Activated naive CD8-positive, alpha-beta T cell treated with anti-CD3 and anti-CD28 coated beads, Interleukin-2, amount 50 U/mL, for 24 hours (primary cell): ENCODE data around the gene USP47.

Experiments
- ATAC-seq: fragments of 150-1000 bp; cut with Tn5 transposase; one replicate; pipeline ENCODE4 v1.10.0; 2021
- DNase-seq: peaks from one replicate; pipeline ENCODE4 v3.0.0; 2021
- H3K27ac Mint-ChIP-seq: one replicate; pipeline ENCODE4 v1.8.0; 2021; ENCODE audit warnings: mild to moderate bottlenecking, mixed read lengths
- H3K27me3 Mint-ChIP-seq: one replicate; pipeline ENCODE4 v1.8.0; 2021; ENCODE audit warnings: mixed read lengths
- H3K36me3 Mint-ChIP-seq: one replicate; pipeline ENCODE4 v1.8.0; 2021; ENCODE audit warnings: low read depth, mixed read lengths
- H3K4me1 Mint-ChIP-seq: one replicate; pipeline ENCODE4 v1.8.0; 2021; ENCODE audit warnings: mixed read lengths
- H3K4me3 Mint-ChIP-seq: one replicate; pipeline ENCODE4 v1.8.0; 2021; ENCODE audit warnings: mild to moderate bottlenecking, moderate library complexity, mixed read lengths
- H3K9me3 Mint-ChIP-seq: one replicate; pipeline ENCODE4 v1.8.0; 2021; ENCODE audit warnings: mixed read lengths

Gene USP47

GRCh38 chr11:11979488-11980117 lies 137.8 kb downstream of the USP47 start:
- no peaks in the 10 kb centered on the region for H3K9me3 Mint-ChIP-seq
- no peak overlapping the region for H3K27ac Mint-ChIP-seq
- DNase-seq (no peak), ATAC-seq (no peak)
- H3K36me3 Mint-ChIP-seq = no peaks in the 10 kb centered on the region
- peaks cover 3% of the 10 kb centered on the region for H3K27me3 Mint-ChIP-seq
- H3K4me1 Mint-ChIP-seq = peaks cover 5% of the 10 kb centered on the region
- no peak overlapping the region for H3K4me3 Mint-ChIP-seq

DNA sequence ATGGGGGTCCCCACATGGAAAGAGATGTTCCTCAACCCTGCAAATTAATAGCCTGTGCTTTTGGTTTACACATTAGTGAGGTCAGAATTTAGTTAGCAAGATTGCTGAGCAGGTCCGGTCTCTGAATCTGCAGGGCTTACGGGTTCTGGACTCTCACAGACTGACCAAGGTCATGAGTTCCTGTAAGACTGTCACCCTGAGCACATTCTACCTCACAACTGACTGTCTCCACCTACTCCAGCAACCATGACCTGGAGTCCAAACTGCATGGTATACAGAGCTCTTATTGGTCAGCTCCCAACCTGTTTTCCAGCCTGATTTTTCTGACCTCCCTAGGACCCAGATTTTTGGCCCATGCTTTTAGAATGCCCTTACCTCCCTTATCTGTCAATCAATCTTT lies 138.4 kb downstream of the USP47 start:
- Mint-ChIP-seq H3K27ac (no peak overlapping the region), H3K4me1 (no peaks in the 10 kb centered on the region), H3K36me3 (no peaks in the 10 kb centered on the region), H3K4me3 (no peak overlapping the region), H3K27me3 (peaks cover 3% of the 10 kb centered on the region), H3K9me3 (no peaks in the 10 kb centered on the region)
- DNase-seq (no peak), ATAC-seq (no peak)

DNA sequence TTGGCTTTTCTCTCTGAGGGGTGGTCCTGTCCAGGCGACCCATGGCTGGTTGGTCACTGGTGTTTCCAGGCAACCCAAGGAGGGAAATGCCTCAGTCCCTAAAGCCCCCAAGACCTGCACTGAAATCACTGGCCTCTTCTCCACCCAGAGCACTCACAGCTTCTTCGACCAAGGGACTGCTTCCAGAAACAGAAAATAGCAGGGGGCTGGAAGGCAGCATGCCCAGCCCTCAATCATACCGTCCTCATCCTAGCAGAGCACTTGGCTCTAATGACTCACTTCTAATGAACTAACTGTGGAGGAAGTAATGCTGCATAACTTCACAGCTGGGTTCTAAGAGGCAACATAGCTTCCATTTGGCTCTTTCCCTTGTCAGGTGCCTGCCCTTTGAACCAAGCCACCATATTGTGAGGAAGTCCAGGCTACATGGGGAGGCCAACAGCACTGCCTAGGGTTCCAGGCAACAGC lies 139.1 kb downstream of the USP47 start:
- Mint-ChIP-seq H3K27ac (no peak overlapping the region), H3K27me3 (peaks cover 3% of the 10 kb centered on the region), H3K36me3 (no peaks in the 10 kb centered on the region), H3K4me3 (no peak overlapping the region), H3K4me1 (no peaks in the 10 kb centered on the region), H3K9me3 (no peaks in the 10 kb centered on the region)
- DNase-seq (no peak), ATAC-seq (no peak)

GRCh38 chr11:11981364-11981763 lies 139.6 kb downstream of the USP47 start:
- Mint-ChIP-seq H3K4me3 (no peak overlapping the region), H3K9me3 (no peaks in the 10 kb centered on the region), H3K4me1 (no peaks in the 10 kb centered on the region), H3K27ac (no peak overlapping the region), H3K36me3 (no peaks in the 10 kb centered on the region), H3K27me3 (peaks cover 3% of the 10 kb centered on the region)
- no peak for DNase-seq
- no peak for ATAC-seq

- no peak for ATAC-seq
- no peak overlapping the region for H3K4me3 Mint-ChIP-seq
- peaks cover 2% of the 10 kb centered on the region for H3K9me3 Mint-ChIP-seq
- H3K27me3 Mint-ChIP-seq = peaks cover 3% of the 10 kb centered on the region
- no peaks in the 10 kb centered on the region for H3K4me1 Mint-ChIP-seq
- no peak overlapping the region for H3K27ac Mint-ChIP-seq
- no peaks in the 10 kb centered on the region for H3K36me3 Mint-ChIP-seq
- DNase-seq = no peak
These were observed 140.1 kb downstream of the USP47 start for GRCh38 chr11:11981840-11982239.

DNA sequence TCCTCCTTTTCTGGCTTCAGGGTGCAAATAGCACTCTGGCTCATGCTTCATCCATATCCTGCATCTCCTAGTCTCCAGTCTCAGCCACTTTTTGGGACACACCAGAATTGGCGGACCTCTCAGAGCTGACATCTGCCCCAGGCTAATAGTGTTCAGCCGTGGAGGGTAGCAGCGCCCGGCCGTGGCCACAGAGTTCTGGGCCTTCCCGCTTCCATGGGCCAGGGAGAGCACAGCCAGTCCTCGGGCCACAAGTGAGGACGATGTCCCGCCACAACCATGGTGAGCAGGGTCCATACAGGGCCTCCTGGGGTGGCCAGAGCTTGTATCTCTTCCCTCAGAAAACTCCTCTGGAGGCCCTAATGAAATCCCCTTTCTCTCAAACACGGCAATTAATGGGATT lies 140.7 kb downstream of the USP47 start:
- no peak for DNase-seq
- Mint-ChIP-seq H3K27me3 (peaks cover 3% of the 10 kb centered on the region), H3K4me1 (no peaks in the 10 kb centered on the region), H3K36me3 (no peaks in the 10 kb centered on the region), H3K4me3 (no peak overlapping the region), H3K27ac (no peak overlapping the region), H3K9me3 (peaks cover 4% of the 10 kb centered on the region)
- no peak for ATAC-seq

- DNase-seq (no peak), ATAC-seq (no peak)
- Mint-ChIP-seq H3K4me3 (no peak overlapping the region), H3K27me3 (peaks cover 3% of the 10 kb centered on the region), H3K9me3 (peaks cover 4% of the 10 kb centered on the region), H3K27ac (no peak overlapping the region), H3K36me3 (no peaks in the 10 kb centered on the region), H3K4me1 (no peaks in the 10 kb centered on the region)
These were observed 141.2 kb downstream of the USP47 start for GRCh38 chr11:11982975-11983374.

- Mint-ChIP-seq H3K36me3 (no peaks in the 10 kb centered on the region), H3K4me3 (no peak overlapping the region), H3K27me3 (peaks cover 3% of the 10 kb centered on the region), H3K27ac (no peak overlapping the region), H3K4me1 (no peaks in the 10 kb centered on the region), H3K9me3 (peaks cover 4% of the 10 kb centered on the region)
- ATAC-seq (no peak), DNase-seq (no peak)
These were observed 141.7 kb downstream of the USP47 start for GRCh38 chr11:11983427-11983826.

DNA sequence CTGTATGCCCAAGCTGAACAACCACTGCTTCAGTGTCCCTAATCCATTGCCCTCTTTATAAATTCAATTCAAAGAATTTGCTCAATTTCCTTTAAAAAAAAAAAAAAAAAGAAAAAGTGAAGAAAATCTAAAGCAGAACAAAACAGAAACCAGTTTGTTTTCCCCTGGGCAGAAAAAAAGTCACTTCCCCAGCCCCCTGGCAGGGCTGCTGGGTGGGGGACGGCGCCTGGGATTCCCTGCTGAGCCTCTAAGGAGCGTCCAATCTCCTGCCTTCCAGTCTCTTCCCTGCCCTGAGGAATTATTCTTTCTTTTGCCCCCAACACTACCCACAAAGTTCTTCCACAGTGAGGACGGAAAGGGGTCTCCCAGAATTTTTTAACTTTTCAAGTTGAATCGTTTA lies 142.8 kb downstream of the USP47 start:
- ATAC-seq = no peak
- Mint-ChIP-seq H3K4me1 (no peaks in the 10 kb centered on the region), H3K27me3 (peaks cover 3% of the 10 kb centered on the region), H3K4me3 (no peak overlapping the region), H3K36me3 (no peaks in the 10 kb centered on the region), H3K9me3 (peaks cover 4% of the 10 kb centered on the region), H3K27ac (no peak overlapping the region)
- no peak for DNase-seq

DNA sequence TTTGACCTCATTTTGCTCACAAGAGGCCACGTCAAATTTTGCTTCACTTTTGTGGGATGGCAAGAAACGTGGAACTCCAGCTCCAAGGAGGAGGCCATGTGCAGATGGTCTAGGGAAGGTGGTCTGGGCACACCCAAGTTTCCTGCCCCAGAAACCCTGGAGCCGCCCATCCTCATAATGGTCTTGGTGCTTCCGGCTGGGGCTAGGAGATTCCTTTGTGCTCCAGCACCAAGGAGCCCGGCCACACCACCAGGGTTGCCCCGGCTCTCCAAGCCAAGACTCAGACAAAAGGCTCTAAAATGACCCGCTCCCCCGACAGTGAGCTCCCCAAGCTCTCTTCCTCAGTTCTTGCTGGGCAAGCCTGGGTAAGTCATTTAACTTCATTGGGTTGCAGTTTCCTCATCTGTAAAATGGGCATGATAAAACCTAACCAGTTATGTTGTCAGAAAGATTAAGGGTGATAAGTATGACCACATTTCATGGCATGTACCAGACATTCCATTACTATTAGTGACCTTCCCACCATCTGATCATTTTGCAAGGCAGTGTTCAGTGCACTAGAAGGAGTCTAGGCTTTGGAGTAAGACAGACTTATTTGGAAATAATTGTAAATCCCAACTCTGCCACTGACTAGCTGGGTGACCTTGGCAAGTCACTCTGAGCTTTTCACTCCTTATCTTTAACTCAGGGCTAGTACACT lies 143.4 kb downstream of the USP47 start:
- Mint-ChIP-seq H3K4me1 (no peaks in the 10 kb centered on the region), H3K9me3 (peaks cover 4% of the 10 kb centered on the region), H3K4me3 (no peak overlapping the region), H3K27ac (no peak overlapping the region), H3K27me3 (peaks cover 3% of the 10 kb centered on the region), H3K36me3 (no peaks in the 10 kb centered on the region)
- no peak for ATAC-seq
- no peak for DNase-seq

- Mint-ChIP-seq H3K4me3 (no peak overlapping the region), H3K27me3 (no peaks in the 10 kb centered on the region), H3K27ac (no peak overlapping the region), H3K9me3 (peaks cover 4% of the 10 kb centered on the region), H3K36me3 (no peaks in the 10 kb centered on the region), H3K4me1 (no peaks in the 10 kb centered on the region)
- ATAC-seq = no peak
- DNase-seq = no peak
These were observed 144.5 kb downstream of the USP47 start for GRCh38 chr11:11985954-11986949.

- peaks cover 2% of the 10 kb centered on the region for H3K27me3 Mint-ChIP-seq
- H3K4me1 Mint-ChIP-seq = no peaks in the 10 kb centered on the region
- DNase-seq (no peak), ATAC-seq (no peak)
- peaks cover 4% of the 10 kb centered on the region for H3K9me3 Mint-ChIP-seq
- H3K4me3 Mint-ChIP-seq = no peak overlapping the region
- no peaks in the 10 kb centered on the region for H3K36me3 Mint-ChIP-seq
- H3K27ac Mint-ChIP-seq = no peak overlapping the region
These were observed 145.8 kb downstream of the USP47 start for GRCh38 chr11:11987503-11988022.

GRCh38 chr11:11988099-11988651 lies 146.4 kb downstream of the USP47 start:
- DNase-seq (no peak), ATAC-seq (no peak)
- Mint-ChIP-seq H3K36me3 (no peaks in the 10 kb centered on the region), H3K27ac (no peak overlapping the region), H3K9me3 (peaks cover 4% of the 10 kb centered on the region), H3K4me1 (no peaks in the 10 kb centered on the region), H3K27me3 (peaks cover 2% of the 10 kb centered on the region), H3K4me3 (no peak overlapping the region)

DNA sequence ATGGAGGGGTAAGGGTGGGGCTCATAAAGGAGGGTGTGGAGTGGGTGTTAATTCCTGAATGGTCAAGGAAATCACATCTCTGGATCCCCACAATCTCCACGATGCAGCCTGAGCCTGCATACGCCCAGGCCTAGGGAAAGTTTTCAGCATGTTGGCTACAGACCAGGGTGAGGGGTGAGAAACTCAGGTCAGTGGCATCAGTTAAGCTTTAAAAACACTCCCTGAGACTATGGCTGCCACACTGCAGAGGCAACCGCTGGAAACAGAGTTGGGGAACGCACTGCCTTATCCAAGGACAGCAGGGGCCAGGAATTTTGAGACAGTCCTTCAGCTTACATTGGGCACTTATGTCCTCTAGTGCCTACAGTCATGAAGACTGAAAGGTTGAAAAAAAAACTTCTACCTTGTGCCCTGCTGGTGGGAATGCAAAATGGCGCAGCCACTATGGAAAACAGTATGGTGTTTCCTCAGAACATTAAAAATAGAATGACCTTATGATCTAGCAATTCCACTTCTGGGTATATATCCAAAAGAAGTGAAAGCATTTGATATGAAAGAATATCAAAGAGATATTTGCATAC lies 147.0 kb downstream of the USP47 start:
- ATAC-seq = no peak
- no peak for DNase-seq
- Mint-ChIP-seq H3K4me1 (no peaks in the 10 kb centered on the region), H3K9me3 (peaks cover 4% of the 10 kb centered on the region), H3K36me3 (no peaks in the 10 kb centered on the region), H3K27ac (no peak overlapping the region), H3K4me3 (no peak overlapping the region), H3K27me3 (peaks cover 2% of the 10 kb centered on the region)
